Activated T-helper 1 cell treated with anti-CD3 and anti-CD28 coated beads, Interleukin-2, amount 50 U/mL, for 16 hours (primary cell): ENCODE results near the gene GRK5.
"Not testable (repeated sequence)": the region's sequence is repeated elsewhere in the genome, so short reads cannot be mapped to it uniquely, and the experiment has no call there.

Experiments
- DNase-seq, 2 donors: peaks; one replicate each; pipeline ENCODE4 v3.0.0-alpha.2; 2020; ENCODE audit warnings: low read depth in 1 of 2, low spot score in 1 of 2

GRK5 gene

GRCh38 chr10:119272736-119273135 lies 65.4 kb downstream of the GRK5 start:
- DNase-seq: no peak

- no peak for DNase-seq
Observed at GRCh38 chr10:119273413-119273812, 66.0 kb downstream of the GRK5 start.

- no peak for DNase-seq
Observed at GRCh38 chr10:119274519-119275045, 67.2 kb downstream of the GRK5 start.

- no peak for DNase-seq
Observed at GRCh38 chr10:119275085-119275484, 67.7 kb downstream of the GRK5 start.

GRCh38 chr10:119276194-119276593 lies 68.8 kb downstream of the GRK5 start:
- DNase-seq: not testable (repeated sequence)

- no peak for DNase-seq
Observed at GRCh38 chr10:119278126-119278709, 70.8 kb downstream of the GRK5 start.

GRCh38 chr10:119279441-119279840 lies 72.1 kb downstream of the GRK5 start:
- no peak for DNase-seq

- no peak for DNase-seq
Observed at GRCh38 chr10:119281581-119282071, 74.3 kb downstream of the GRK5 start.

- no peak for DNase-seq
Observed at GRCh38 chr10:119282446-119282845, 75.1 kb downstream of the GRK5 start.

GRCh38 chr10:119283387-119283786 lies 76.0 kb downstream of the GRK5 start:
- no peak for DNase-seq

GRCh38 chr10:119283818-119284217 lies 76.4 kb downstream of the GRK5 start:
- no peak for DNase-seq

- DNase-seq: no peak
Observed at GRCh38 chr10:119284679-119285096, 77.3 kb downstream of the GRK5 start.

GRCh38 chr10:119285495-119286267 lies 78.3 kb downstream of the GRK5 start:
- DNase-seq: no peak

- no peak for DNase-seq
Observed at GRCh38 chr10:119286516-119286915, 79.1 kb downstream of the GRK5 start.

GRCh38 chr10:119286983-119287633 lies 79.7 kb downstream of the GRK5 start:
- no peak for DNase-seq

GRCh38 chr10:119288574-119289001 lies 81.2 kb downstream of the GRK5 start:
- DNase-seq: no peak

GRCh38 chr10:119289227-119289920 lies 82.0 kb downstream of the GRK5 start:
- DNase-seq: no peak

- DNase-seq: no peak
Observed at GRCh38 chr10:119290301-119291048, 83.1 kb downstream of the GRK5 start.

GRCh38 chr10:119291223-119291900 lies 84.0 kb downstream of the GRK5 start:
- DNase-seq: no peak
